ENCODE results near the gene INTS2. TPM values are rescaled to one million over a fixed set of nuclear protein-coding genes. Genes with fewer than 3 reads are reported as not detected.

INTS2 gene
- total RNA-seq, 4 donors from 2014 or later, result 8.3 to 17.8 (median 13.0) TPM

DNA sequence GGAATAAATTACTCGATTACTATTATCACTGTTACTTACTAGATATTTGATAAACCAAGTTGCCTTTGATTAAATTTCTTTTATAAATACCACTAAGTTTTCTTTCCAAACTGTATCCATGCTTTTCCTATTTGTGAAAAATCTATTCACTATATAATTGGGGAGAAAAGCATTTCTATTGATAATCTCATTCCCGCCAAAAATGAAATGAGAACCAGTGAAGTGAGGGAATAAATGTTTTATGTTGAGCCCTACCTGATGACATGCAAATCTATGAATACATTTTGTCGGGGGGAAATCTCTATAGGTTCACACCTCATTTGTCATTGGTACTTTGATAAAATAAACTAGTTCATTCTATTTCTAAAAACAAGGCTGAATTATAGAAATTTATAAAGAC lies 80.1 kb downstream of the INTS2 start:
- no peak overlapping the region for H3K27ac ChIP-seq
- no peaks in the 10 kb centered on the region for H3K36me3 ChIP-seq
- no peaks in the 10 kb centered on the region for H3K9me3 ChIP-seq
- TF ChIP-seq POLR2AphosphoS5 (IDR thresholded peaks at IDR 0.05) (no peak), EP300 (IDR thresholded peaks at IDR 0.05) (no peak), POLR2A (IDR thresholded peaks at IDR 0.05) (no peak)
- TF ChIP-seq, protein P1, sequence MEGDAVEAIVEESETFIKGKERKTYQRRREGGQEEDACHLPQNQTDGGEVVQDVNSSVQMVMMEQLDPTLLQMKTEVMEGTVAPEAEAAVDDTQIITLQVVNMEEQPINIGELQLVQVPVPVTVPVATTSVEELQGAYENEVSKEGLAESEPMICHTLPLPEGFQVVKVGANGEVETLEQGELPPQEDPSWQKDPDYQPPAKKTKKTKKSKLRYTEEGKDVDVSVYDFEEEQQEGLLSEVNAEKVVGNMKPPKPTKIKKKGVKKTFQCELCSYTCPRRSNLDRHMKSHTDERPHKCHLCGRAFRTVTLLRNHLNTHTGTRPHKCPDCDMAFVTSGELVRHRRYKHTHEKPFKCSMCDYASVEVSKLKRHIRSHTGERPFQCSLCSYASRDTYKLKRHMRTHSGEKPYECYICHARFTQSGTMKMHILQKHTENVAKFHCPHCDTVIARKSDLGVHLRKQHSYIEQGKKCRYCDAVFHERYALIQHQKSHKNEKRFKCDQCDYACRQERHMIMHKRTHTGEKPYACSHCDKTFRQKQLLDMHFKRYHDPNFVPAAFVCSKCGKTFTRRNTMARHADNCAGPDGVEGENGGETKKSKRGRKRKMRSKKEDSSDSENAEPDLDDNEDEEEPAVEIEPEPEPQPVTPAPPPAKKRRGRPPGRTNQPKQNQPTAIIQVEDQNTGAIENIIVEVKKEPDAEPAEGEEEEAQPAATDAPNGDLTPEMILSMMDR (IDR thresholded peaks at IDR 0.05), result no peak
- DNase-seq (ENCODE audit: low spot score in 2 of 2), result no peak
- 95% methylated on average over 3 of the region's 3 CpGs for WGBS
- H3K4me3 ChIP-seq, result no peak overlapping the region
- H3K4me1 ChIP-seq, result no peaks in the 10 kb centered on the region
- no peaks in the 10 kb centered on the region for H3K27me3 ChIP-seq

DNA sequence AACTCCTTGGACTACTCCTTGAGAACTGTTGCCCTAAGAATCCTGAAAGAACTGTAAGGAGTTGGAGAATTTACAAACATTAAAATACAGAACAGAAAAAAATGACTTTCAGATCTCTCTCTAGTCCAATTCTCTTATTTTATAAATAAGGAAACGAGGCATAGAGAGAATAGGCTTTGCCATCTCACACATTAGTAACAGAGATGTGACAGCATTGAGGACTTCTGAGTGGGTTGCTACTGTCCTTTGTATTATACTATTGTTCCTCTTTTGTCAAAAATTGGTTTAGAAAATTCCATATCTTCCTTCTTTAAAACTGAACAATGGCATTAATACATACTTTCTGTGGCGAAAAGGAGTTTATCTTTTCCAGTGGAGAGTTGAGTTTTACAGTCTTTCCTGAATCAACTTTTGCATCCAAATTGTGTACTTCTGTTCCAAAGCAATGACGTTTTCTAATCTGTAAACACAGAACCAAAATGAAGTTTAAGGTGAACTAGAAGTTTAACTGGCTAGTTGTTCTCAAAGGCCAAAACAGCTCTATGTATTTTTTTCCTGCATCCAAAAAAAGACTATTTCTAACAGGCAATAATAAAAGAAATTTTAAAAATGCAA lies 80.9 kb downstream of the INTS2 start:
- H3K4me3 ChIP-seq, result no peak overlapping the region
- TF ChIP-seq POLR2AphosphoS5 (IDR thresholded peaks at IDR 0.05) (no peak), POLR2A (IDR thresholded peaks at IDR 0.05) (no peak), EP300 (IDR thresholded peaks at IDR 0.05) (no peak)
- TF ChIP-seq, protein P1 (IDR thresholded peaks at IDR 0.05), result no peak

DNA sequence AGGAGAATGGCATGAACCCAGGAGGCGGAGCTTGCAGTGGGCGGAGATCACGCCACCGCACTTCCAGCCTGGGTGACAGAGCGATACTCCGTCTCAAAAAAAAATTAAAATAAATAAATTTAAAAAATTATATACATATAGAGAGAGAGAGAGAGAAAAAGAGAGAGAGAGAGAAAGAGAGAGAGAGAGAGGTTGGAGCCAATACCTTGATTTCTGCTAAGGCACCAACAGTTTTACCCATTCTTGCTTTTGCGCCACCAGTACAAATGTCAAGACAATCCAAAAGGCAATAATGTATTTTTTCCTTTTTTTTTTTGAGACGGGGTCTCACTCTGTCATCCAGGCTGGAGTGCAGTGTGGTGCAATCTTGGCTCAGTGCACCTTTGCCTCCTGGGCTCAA lies 81.7 kb downstream of the INTS2 start:
- no peak for DNase-seq (ENCODE audit: low spot score in 2 of 2)
- H3K36me3 ChIP-seq, result no peaks in the 10 kb centered on the region
- H3K4me3 ChIP-seq, result no peak overlapping the region
- H3K27me3 ChIP-seq, result no peaks in the 10 kb centered on the region
- 95% methylated on average over 8 of the region's 8 CpGs for whole genome bisulfite sequencing
- no peaks in the 10 kb centered on the region for H3K4me1 ChIP-seq
- no peak for TF ChIP-seq POLR2A (IDR thresholded peaks at IDR 0.05)
- TF ChIP-seq, protein P1 (IDR thresholded peaks at IDR 0.05), result no peak
- TF ChIP-seq POLR2AphosphoS5 (IDR thresholded peaks at IDR 0.05), result no peak
- TF ChIP-seq EP300 (IDR thresholded peaks at IDR 0.05), result no peak
- H3K9me3 ChIP-seq, result no peaks in the 10 kb centered on the region
- no peak overlapping the region for H3K27ac ChIP-seq

More for the DNA sequence above, 80.9 kb downstream of the INTS2 start:
- H3K36me3 ChIP-seq, result no peaks in the 10 kb centered on the region
- H3K27me3 ChIP-seq, result no peaks in the 10 kb centered on the region
- WGBS, result 91% methylated on average over 3 of the region's 3 CpGs
- H3K27ac ChIP-seq, result no peak overlapping the region
- H3K9me3 ChIP-seq, result no peaks in the 10 kb centered on the region
- DNase-seq (ENCODE audit: low spot score in 2 of 2), result no peak
- no peaks in the 10 kb centered on the region for H3K4me1 ChIP-seq

- no peak for TF ChIP-seq POLR2AphosphoS5 (IDR thresholded peaks at IDR 0.05)
- TF ChIP-seq POLR2A (IDR thresholded peaks at IDR 0.05), result no peak
- no peak for TF ChIP-seq EP300 (IDR thresholded peaks at IDR 0.05)
- TF ChIP-seq, protein P1 (IDR thresholded peaks at IDR 0.05), result no peak
- H3K4me1 ChIP-seq, result no peaks in the 10 kb centered on the region
- no peaks in the 10 kb centered on the region for H3K36me3 ChIP-seq
- DNase-seq (ENCODE audit: low spot score in 2 of 2), result no peak
- H3K27me3 ChIP-seq, result no peaks in the 10 kb centered on the region
- no peak overlapping the region for H3K27ac ChIP-seq
- no peaks in the 10 kb centered on the region for H3K9me3 ChIP-seq
- no peak overlapping the region for H3K4me3 ChIP-seq
- WGBS, result 80% methylated on average over 1 of the region's 1 CpG
Observed at GRCh38 chr17:61843435-61843834, 84.3 kb downstream of the INTS2 start.

DNA sequence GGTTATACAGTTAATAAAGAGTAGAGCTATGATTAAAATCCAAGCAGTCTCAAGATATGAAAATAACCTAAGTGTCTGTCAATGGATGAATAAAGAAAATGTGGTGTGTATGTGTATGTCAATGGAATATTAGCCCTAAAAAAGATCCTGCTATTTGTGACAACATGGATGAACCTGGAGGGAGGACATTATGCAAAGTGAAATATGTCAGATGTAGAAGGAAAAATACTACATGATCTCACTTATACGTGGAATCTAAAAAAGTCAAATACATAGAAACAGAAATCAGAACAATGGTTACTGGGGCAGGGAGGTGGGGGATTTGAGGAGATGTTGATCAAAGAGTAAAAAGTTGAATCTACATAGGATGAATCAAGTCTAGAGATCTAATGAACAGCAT lies 84.9 kb downstream of the INTS2 start:
- no peak overlapping the region for H3K27ac ChIP-seq
- H3K4me1 ChIP-seq, result no peaks in the 10 kb centered on the region
- no peak for TF ChIP-seq POLR2A (IDR thresholded peaks at IDR 0.05)
- no peaks in the 10 kb centered on the region for H3K36me3 ChIP-seq
- H3K9me3 ChIP-seq, result no peaks in the 10 kb centered on the region
- no peak overlapping the region for H3K4me3 ChIP-seq
- H3K27me3 ChIP-seq, result no peaks in the 10 kb centered on the region
- DNase-seq (ENCODE audit: low spot score in 2 of 2), result no peak
- WGBS, result 86% methylated on average over 1 of the region's 1 CpG

GRCh38 chr17:61839300-61839786 lies 88.4 kb downstream of the INTS2 start:
- H3K27ac ChIP-seq, result no peak overlapping the region
- H3K4me3 ChIP-seq, result no peak overlapping the region
- no peaks in the 10 kb centered on the region for H3K36me3 ChIP-seq
- H3K27me3 ChIP-seq, result no peaks in the 10 kb centered on the region
- whole genome bisulfite sequencing, result 97% methylated on average over 1 of the region's 1 CpG
- H3K4me1 ChIP-seq, result no peaks in the 10 kb centered on the region
- DNase-seq (ENCODE audit: low spot score in 2 of 2), result no peak
- TF ChIP-seq, protein P1 (IDR thresholded peaks at IDR 0.05), result no peak
- TF ChIP-seq POLR2AphosphoS5 (IDR thresholded peaks at IDR 0.05) (no peak), POLR2A (IDR thresholded peaks at IDR 0.05) (no peak), EP300 (IDR thresholded peaks at IDR 0.05) (no peak)
- no peaks in the 10 kb centered on the region for H3K9me3 ChIP-seq

Measured in suprapubic skin (tissue), 4 donors.